GM12878 (cell line): ENCODE results near the gene ADAMTS2. TPM values are rescaled to one million over a fixed set of nuclear protein-coding genes. Genes with fewer than 3 reads are reported as not detected.

Source experiments
- ATAC-seq: fragments of 200-7000 bp; cut with Tn5 transposase; 3 replicates; pipeline ENCODE4 v1.9.1; 2020; ENCODE audit warnings: mild to moderate bottlenecking, moderate library complexity
- BruUV-seq: library from RNA; stranded (reverse); fragments of 400-500 nt; replicated peaks from 2 replicates; lab custom pipeline; 2021; lab: Mats Ljungman, UMichigan
- CTCF ChIA-PET: fragments of 300-600 bp; sonication (Branson Sonifier 250); formaldehyde crosslinking; extraction: SDS; loops from one replicate; lab custom pipeline; 2021; ENCODE audit warnings: inconsistent platforms; lab: Yijun Ruan, JAX
- POLR2A ChIA-PET: fragments of 350-600 bp; formaldehyde crosslinking; extraction: SDS; loops from one replicate; lab custom pipeline; 2021; ENCODE audit warnings: inconsistent platforms; lab: Charles Lee
- RAD21 ChIA-PET: fragments of 300-600 bp; sonication (Branson Sonifier 250); formaldehyde crosslinking; loops from one replicate; lab custom pipeline; 2023; ENCODE audit warnings: antibody characterized with exemption; ENCODE audit not compliant: unreplicated experiment; lab: Charles Lee
- SMC1A ChIA-PET: fragments of 300-600 bp; sonication (Branson Sonifier 250); formaldehyde crosslinking; loops from one replicate; lab custom pipeline; 2023; ENCODE audit not compliant: unreplicated experiment, uncharacterized antibody; lab: Charles Lee
- DNase-seq: peaks from one replicate; pipeline ENCODE4 v3.0.0-alpha.2; 2011; ENCODE audit warnings: low read depth, low spot score
- FAIRE-seq: peaks from 3 replicates; lab custom pipeline; 2011; peaks lifted over from hg19 to GRCh38; lab: Jason Lieb, UNC
- H2AFZ ChIP-seq: 2 replicates; pipeline ENCODE4 v1.6.0; 2011; ENCODE audit warnings: low read depth, low read length, control low read depth; ENCODE audit not compliant: control insufficient read depth
- H3K27ac ChIP-seq: 2 replicates; pipeline ENCODE4 v1.5.1; 2011; ENCODE audit warnings: control low read depth; ENCODE audit not compliant: control insufficient read depth, insufficient read depth
- H3K27me3 ChIP-seq, 2 experiments: replicated peaks in 1 of 2; 2 replicates each; pipeline versions ENCODE4 v1.6.0 to v1.6.1; 2011; ENCODE audit warnings: low read length in 1 of 2; ENCODE audit not compliant: control insufficient read depth in 2 of 2, insufficient read depth in 2 of 2
- H3K36me3 ChIP-seq, 2 experiments: 2 replicates each; pipeline ENCODE4 v1.5.1; 2011; ENCODE audit warnings: low read length in 1 of 2; ENCODE audit not compliant: control insufficient read depth in 2 of 2, insufficient read depth in 2 of 2
- H3K4me1 ChIP-seq: 2 replicates; pipeline ENCODE4 v1.6.1; 2011; ENCODE audit warnings: mild to moderate bottlenecking, low read length, moderate library complexity, mixed read lengths; ENCODE audit not compliant: control insufficient read depth, insufficient read depth
- H3K4me2 ChIP-seq: 2 replicates; pipeline ENCODE4 v1.6.0; 2011; ENCODE audit warnings: control low read depth; ENCODE audit not compliant: control insufficient read depth, insufficient read depth
- H3K4me3 ChIP-seq: fragments of 200-600 bp; sonication (generic); 2 replicates; pipeline ENCODE4 v1.5.1; 2016
- H3K79me2 ChIP-seq: 2 replicates; pipeline ENCODE4 v1.6.0; 2011; ENCODE audit warnings: low read length; ENCODE audit not compliant: control insufficient read depth, insufficient read depth
- H3K9ac ChIP-seq: 2 replicates; pipeline ENCODE4 v1.8.0; 2011; ENCODE audit warnings: low read length, control low read depth, mixed read lengths; ENCODE audit not compliant: control insufficient read depth, insufficient read depth
- H3K9me3 ChIP-seq: replicated peaks from 3 replicates; pipeline ENCODE4 v1.5.1; 2011; ENCODE audit warnings: mild to moderate bottlenecking, low read length; ENCODE audit not compliant: control insufficient read depth, insufficient read depth
- H4K20me1 ChIP-seq: 2 replicates; pipeline ENCODE4 v1.6.0; 2011; ENCODE audit not compliant: control insufficient read depth, insufficient read depth
- BACH1 ChIP-seq: fragments of 450-650 bp; IDR thresholded peaks from 2 replicates; pipeline ENCODE4 v1.6.1; 2017; ENCODE audit warnings: mild to moderate bottlenecking, borderline replicate concordance
- BMI1 ChIP-seq: fragments of 450-650 bp; IDR thresholded peaks from 2 replicates; pipeline ENCODE4 v1.6.1; 2016; ENCODE audit warnings: mild to moderate bottlenecking, moderate library complexity, borderline replicate concordance
- CBFB ChIP-seq: IDR thresholded peaks from 2 replicates; pipeline ENCODE4 v1.6.1; 2016; ENCODE audit warnings: antibody characterized with exemption, low read depth
- ESRRA ChIP-seq: IDR thresholded peaks from 2 replicates; pipeline ENCODE4 v1.6.1; 2012; ENCODE audit warnings: mild to moderate bottlenecking, low read length, improper control_type of control experiment
- HDGF ChIP-seq: fragments of 450-650 bp; IDR thresholded peaks from 2 replicates; pipeline ENCODE4 v1.6.1; 2016; ENCODE audit warnings: antibody characterized with exemption
- IKZF2 ChIP-seq, 2 experiments: fragments of 450-650 bp; IDR thresholded peaks; 2 replicates each; pipeline ENCODE4 v1.6.1; 2017; ENCODE audit warnings: mild to moderate bottlenecking in 2 of 2, moderate library complexity in 2 of 2
- KAT2A ChIP-seq: conservative IDR thresholded peaks from 2 replicates; pipeline ENCODE4 v1.6.1; 2011; ENCODE audit warnings: low read depth, low read length; ENCODE audit not compliant: control insufficient read depth
- MYC ChIP-seq: IDR thresholded peaks from 2 replicates; pipeline ENCODE4 v1.6.1; 2011; ENCODE audit warnings: mild to moderate bottlenecking, low read length, moderate library complexity, inconsistent platforms; ENCODE audit not compliant: insufficient read depth, insufficient replicate concordance, insufficient read length, severe bottlenecking
- SIX5 ChIP-seq: IDR thresholded peaks from 2 replicates; pipeline ENCODE4 v1.6.1; 2011; ENCODE audit warnings: mild to moderate bottlenecking, low read depth, low read length, moderate library complexity; ENCODE audit not compliant: severe bottlenecking
- SMC3 ChIP-seq: IDR thresholded peaks from 2 replicates; pipeline ENCODE4 v1.6.1; 2011; ENCODE audit warnings: low read length, improper control_type of control experiment, borderline replicate concordance
- SUZ12 ChIP-seq: fragments of 200-600 bp; sonication (generic); IDR thresholded peaks from one replicate; pipeline ENCODE4 v1.6.1; 2018; ENCODE audit warnings: antibody characterized with exemption, mild to moderate bottlenecking; ENCODE audit not compliant: unreplicated experiment
- TCF7 ChIP-seq: IDR thresholded peaks from 2 replicates; pipeline ENCODE4 v1.6.1; 2014; ENCODE audit warnings: antibody characterized with exemption, borderline replicate concordance
- YBX1 ChIP-seq: fragments of 450-650 bp; IDR thresholded peaks from 2 replicates; pipeline ENCODE4 v1.6.1; 2016; ENCODE audit warnings: antibody characterized with exemption
- WGBS: methylation state at CpG from one replicate; pipeline ENCODE4 v1.1.6; 2016; ENCODE audit warnings: low lambda C conversion rate; ENCODE audit not compliant: insufficient replicate concordance, insufficient coverage; ENCODE audit errors: missing lambda C conversion rate; 5-methylcytosine and 5-hydroxymethylcytosine counted together
- in situ Hi-C: fragments of 300-500 bp; cut with MboI; formaldehyde crosslinking; loops from 9 replicates; pipeline ENCODE4 v1.14.3; 2018; ENCODE audit warnings: mixed read lengths
- intact Hi-C: fragments of 100-400 bp; cut with micrococcal nuclease; formaldehyde crosslinking; loops from one replicate; pipeline ENCODE4 v1.14.2; 2022; ENCODE audit not compliant: unreplicated experiment
- polyA plus RNA-seq, 11 experiments: library from polyadenylated mRNA; depleted of rRNA in 4 of 11; unstranded in 6 of 11; stranded (reverse) in 5 of 11; fragments of >200 nt; fragmentation: Nextera tagmentation in 4 of 11; fragmentation: Illumina TruSeq in 1 of 11; extraction: Ambion mirVana in 4 of 11; extraction: Trizol in 1 of 11; gene quantifications; 1 replicate in 1 of 11; 2 replicates in 10 of 11; pipeline versions ENCODE4 v1.2.1 to v1.2.3, GENCODE V29; 2011 to 2016; ENCODE audit warnings: inconsistent platforms in 2 of 11, missing spikeins in 2 of 11, low read depth in 1 of 11
- total RNA-seq, 4 experiments: library from RNA; depleted of rRNA in 3 of 4; stranded (reverse); fragments of >200 nt in 3 of 4; fragmentation: Illumina TruSeq in 1 of 4; extraction: Trizol in 1 of 4; gene quantifications; 2 replicates each; pipeline versions ENCODE4 v1.2.1 to v1.2.3, GENCODE V29; 2013 to 2021
- TF ChIP-seq, protein P1 (sequence below): IDR thresholded peaks from 2 replicates; pipeline ENCODE4 v1.6.1; 2011; ENCODE audit warnings: mild to moderate bottlenecking, low read depth, low read length, moderate library complexity; ENCODE audit not compliant: insufficient replicate concordance
- TF ChIP-seq, protein P2 (sequence below): fragments of 450-650 bp; IDR thresholded peaks from 2 replicates; pipeline ENCODE4 v1.6.1; 2017; ENCODE audit warnings: borderline replicate concordance
- TF ChIP-seq, protein P3 (sequence below): IDR thresholded peaks from 2 replicates; pipeline ENCODE4 v1.6.1; 2012; ENCODE audit warnings: low read length, inconsistent platforms
- TF ChIP-seq, protein P4 (sequence below): IDR thresholded peaks from 2 replicates; pipeline ENCODE4 v1.6.1; 2011; ENCODE audit warnings: borderline replicate concordance, low read depth, mild to moderate bottlenecking, moderate library complexity, mixed read lengths, low read length; ENCODE audit not compliant: insufficient read depth; ENCODE audit errors: extremely low read length
- TF ChIP-seq, protein P5 (sequence below): fragments of 450-650 bp; IDR thresholded peaks from 2 replicates; pipeline ENCODE4 v1.6.1; 2016; ENCODE audit warnings: mild to moderate bottlenecking

The ADAMTS2 gene
- total and polyA plus RNA-seq, 10 of the 15 experiments (the other 5 are each of a cell fraction or from before 2014, with no cell fraction given): 0.03 to 0.05 TPM; not detected in 8

DNA sequence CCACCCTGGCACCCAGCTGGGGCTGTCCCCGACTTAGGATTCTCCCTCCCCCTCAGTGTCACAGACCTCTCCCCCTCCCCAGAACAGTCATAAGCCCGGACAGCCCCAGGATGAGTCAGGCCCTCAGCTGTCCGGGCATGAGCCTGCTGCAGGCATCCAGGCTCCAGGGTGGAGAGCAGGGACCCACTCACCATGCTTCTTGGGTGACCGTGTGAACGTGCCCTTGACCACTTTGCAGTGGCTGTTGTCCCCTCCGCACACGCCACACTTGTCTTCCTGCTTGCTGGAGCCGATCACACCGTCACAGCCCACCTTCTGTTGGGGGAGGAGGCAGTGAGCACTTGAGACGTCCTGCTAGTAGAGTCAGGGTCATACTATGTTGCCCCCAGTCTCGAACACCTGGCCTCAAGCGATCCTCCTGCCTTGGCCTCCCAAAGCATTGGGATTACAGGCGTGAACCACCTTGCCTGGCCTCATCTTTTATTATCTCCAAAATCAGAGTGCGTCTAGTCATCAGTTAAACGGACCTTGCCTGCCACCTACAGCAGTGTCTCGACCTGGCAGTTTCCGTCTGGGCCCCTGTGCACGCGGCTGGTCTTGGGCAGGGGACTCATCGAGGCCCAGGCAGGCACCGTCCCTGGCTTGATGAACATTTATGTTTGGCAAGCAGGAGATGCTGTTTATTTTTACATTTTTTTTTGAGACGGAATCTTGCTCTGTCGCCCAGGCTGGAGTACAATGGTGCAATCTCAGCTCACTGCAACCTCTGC, 212.5 kb downstream of the ADAMTS2 start:
- H2AFZ ChIP-seq: no peak overlapping the region
- FAIRE-seq: no peak
- DNase-seq: no peak
- peaks cover 1% of the 10 kb centered on the region; the same call in 1 of the 3 replicates for H3K9me3 ChIP-seq
- no TSS peak for BruUV-seq
- H3K9ac ChIP-seq: no peak overlapping the region
- ChIA-PET CTCF (no interaction called here), RAD21 (no interaction called here), POLR2A (no interaction called here), SMC1A (no interaction called here)
- in situ Hi-C loops (no loop called here), intact Hi-C loops (no loop called here)
- no peaks in the 10 kb centered on the region for H4K20me1 ChIP-seq
- H3K4me1 ChIP-seq: no peaks in the 10 kb centered on the region
- no peaks in the 10 kb centered on the region for H3K27me3 ChIP-seq
- H3K4me2 ChIP-seq: no peak overlapping the region
- no peaks in the 10 kb centered on the region for H3K36me3 ChIP-seq
- 56% methylated on average over 22 of the region's 23 CpGs for WGBS
- no peaks in the 10 kb centered on the region for H3K79me2 ChIP-seq
- ATAC-seq: no peak
- H3K27ac ChIP-seq: no peak overlapping the region
- no peak overlapping the region for H3K4me3 ChIP-seq
- TF ChIP-seq, protein P1, sequence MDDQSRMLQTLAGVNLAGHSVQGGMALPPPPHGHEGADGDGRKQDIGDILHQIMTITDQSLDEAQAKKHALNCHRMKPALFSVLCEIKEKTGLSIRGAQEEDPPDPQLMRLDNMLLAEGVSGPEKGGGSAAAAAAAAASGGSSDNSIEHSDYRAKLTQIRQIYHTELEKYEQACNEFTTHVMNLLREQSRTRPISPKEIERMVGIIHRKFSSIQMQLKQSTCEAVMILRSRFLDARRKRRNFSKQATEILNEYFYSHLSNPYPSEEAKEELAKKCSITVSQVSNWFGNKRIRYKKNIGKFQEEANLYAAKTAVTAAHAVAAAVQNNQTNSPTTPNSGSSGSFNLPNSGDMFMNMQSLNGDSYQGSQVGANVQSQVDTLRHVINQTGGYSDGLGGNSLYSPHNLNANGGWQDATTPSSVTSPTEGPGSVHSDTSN: no peak
- TF ChIP-seq, protein P2, sequence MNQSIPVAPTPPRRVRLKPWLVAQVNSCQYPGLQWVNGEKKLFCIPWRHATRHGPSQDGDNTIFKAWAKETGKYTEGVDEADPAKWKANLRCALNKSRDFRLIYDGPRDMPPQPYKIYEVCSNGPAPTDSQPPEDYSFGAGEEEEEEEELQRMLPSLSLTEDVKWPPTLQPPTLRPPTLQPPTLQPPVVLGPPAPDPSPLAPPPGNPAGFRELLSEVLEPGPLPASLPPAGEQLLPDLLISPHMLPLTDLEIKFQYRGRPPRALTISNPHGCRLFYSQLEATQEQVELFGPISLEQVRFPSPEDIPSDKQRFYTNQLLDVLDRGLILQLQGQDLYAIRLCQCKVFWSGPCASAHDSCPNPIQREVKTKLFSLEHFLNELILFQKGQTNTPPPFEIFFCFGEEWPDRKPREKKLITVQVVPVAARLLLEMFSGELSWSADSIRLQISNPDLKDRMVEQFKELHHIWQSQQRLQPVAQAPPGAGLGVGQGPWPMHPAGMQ: no peak
- TF ChIP-seq TCF7 (no peak), IKZF2 (IDR thresholded peaks at IDR 0.05) (no peak), BACH1 (no peak), CBFB (no peak), SMC3 (no peak), YBX1 (no peak), MYC (no peak), HDGF (no peak), SIX5 (no peak), ESRRA (no peak), SUZ12 (no peak), KAT2A (no peak), BMI1 (no peak)
- TF ChIP-seq, protein P3, sequence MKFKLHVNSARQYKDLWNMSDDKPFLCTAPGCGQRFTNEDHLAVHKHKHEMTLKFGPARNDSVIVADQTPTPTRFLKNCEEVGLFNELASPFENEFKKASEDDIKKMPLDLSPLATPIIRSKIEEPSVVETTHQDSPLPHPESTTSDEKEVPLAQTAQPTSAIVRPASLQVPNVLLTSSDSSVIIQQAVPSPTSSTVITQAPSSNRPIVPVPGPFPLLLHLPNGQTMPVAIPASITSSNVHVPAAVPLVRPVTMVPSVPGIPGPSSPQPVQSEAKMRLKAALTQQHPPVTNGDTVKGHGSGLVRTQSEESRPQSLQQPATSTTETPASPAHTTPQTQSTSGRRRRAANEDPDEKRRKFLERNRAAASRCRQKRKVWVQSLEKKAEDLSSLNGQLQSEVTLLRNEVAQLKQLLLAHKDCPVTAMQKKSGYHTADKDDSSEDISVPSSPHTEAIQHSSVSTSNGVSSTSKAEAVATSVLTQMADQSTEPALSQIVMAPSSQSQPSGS: no peak
- TF ChIP-seq, protein P4, sequence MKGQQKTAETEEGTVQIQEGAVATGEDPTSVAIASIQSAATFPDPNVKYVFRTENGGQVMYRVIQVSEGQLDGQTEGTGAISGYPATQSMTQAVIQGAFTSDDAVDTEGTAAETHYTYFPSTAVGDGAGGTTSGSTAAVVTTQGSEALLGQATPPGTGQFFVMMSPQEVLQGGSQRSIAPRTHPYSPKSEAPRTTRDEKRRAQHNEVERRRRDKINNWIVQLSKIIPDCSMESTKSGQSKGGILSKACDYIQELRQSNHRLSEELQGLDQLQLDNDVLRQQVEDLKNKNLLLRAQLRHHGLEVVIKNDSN: no peak
- TF ChIP-seq, protein P5, sequence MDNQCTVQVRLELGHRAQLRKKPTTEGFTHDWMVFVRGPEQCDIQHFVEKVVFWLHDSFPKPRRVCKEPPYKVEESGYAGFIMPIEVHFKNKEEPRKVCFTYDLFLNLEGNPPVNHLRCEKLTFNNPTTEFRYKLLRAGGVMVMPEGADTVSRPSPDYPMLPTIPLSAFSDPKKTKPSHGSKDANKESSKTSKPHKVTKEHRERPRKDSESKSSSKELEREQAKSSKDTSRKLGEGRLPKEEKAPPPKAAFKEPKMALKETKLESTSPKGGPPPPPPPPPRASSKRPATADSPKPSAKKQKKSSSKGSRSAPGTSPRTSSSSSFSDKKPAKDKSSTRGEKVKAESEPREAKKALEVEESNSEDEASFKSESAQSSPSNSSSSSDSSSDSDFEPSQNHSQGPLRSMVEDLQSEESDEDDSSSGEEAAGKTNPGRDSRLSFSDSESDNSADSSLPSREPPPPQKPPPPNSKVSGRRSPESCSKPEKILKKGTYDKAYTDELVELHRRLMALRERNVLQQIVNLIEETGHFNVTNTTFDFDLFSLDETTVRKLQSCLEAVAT: no peak
